Globus pallidus (tissue), 1 donor: Measurements from ENCODE around the gene PRPF38A.

Source experiments
- DNase-seq: peaks from one replicate; pipeline ENCODE4 v3.0.0-alpha.2; 2015; ENCODE audit warnings: low spot score

Gene PRPF38A

DNA sequence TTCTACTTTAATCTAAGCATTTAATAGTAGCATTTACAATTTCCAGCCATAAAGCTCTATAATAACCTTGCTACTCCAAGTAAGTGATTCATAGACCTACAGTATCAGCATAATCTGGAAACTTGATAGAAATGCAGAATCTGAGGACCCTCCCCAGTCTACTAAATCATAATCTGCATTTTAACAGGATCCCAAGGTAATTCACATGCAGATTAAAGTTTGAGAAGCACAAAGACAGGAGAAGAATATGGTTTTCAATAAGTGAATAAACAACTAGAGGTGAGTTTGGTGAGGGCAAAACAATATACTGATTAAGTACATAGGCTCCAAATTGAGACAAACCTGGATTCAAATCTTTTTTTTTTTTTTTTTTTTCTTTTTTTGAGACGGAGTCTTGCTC is 57.4 kb downstream of the PRPF38A start:
- no peak for DNase-seq

DNA sequence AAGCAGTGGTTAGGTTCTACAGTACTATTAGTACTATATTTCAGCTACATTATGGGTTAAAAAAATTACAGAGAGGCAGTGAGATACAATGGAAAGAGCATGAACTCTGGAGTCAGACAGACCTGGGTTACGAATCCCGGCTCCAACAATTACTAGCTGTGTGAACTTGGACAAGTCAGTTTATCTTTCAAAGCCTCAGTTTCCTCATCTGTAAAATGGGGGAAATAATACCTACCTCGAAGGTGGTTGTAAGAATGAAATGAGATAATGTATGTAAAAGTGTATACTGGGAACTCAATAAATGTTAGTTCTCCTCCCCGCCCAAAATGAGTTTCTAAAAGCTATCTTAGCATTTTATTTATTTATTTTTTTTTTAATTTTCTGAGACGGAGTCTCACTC is 59.5 kb downstream of the PRPF38A start:
- DNase-seq = no peak

DNA sequence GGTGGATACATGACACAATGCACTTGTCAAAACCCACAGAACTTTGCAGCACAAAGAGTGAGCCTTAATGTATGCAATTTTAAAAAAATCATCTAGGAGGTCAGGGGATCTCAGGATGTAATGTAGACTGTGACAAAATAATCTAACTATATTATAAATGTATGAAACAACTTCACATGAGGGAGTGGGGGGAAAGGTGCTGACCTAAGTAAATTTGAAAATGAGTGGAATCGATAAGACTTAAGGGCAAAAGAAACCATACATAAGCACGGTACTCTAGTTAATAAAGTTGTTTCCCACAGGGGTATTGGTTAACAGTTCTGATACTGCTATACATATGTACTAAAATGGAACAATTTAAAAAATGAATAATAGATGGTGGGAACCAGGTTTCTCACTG is 64.7 kb downstream of the PRPF38A start:
- no peak for DNase-seq
